UCSD-AML1 (cell line): ENCODE data around the gene TOX2.

Experiments
- DNase-seq: peaks from one replicate; lab custom pipeline; 2025; ENCODE audit not compliant: unreplicated experiment; lab: John Stamatoyannopoulos, UW

TOX2 gene

DNA sequence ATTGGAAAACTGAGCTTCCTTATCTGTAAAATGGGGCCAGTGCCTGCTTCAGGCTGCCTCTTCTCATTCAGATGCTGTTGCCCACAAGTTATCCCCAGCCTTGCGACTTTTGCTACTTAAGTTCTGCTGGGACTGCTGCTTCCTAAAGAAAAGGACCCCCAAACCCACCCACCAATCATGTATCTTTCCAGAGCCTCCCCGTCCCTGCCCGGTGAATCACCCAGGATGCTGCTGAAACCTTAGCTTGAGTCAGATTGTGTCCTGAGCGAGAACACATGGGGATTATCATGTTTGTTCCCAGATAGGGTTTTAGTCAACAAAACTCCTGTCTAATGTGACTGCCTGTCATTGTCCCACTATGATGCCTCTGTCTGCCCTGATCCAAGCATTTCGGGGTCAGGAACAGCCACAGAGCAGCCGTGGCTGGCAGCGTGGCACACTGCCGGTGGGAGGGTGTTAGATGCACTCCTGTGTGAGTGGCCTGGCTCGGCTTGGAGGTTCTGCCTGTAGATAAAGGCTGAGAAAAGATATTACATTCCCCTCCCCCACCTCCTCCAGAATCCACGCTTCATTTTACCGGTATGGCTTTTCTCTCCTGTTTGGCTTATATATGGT lies 79.9 kb downstream of the TOX2 start:
- DNase-seq: no peak

GRCh38 chr20:43995645-43996044 lies 81.0 kb downstream of the TOX2 start:
- DNase-seq: no peak

DNA sequence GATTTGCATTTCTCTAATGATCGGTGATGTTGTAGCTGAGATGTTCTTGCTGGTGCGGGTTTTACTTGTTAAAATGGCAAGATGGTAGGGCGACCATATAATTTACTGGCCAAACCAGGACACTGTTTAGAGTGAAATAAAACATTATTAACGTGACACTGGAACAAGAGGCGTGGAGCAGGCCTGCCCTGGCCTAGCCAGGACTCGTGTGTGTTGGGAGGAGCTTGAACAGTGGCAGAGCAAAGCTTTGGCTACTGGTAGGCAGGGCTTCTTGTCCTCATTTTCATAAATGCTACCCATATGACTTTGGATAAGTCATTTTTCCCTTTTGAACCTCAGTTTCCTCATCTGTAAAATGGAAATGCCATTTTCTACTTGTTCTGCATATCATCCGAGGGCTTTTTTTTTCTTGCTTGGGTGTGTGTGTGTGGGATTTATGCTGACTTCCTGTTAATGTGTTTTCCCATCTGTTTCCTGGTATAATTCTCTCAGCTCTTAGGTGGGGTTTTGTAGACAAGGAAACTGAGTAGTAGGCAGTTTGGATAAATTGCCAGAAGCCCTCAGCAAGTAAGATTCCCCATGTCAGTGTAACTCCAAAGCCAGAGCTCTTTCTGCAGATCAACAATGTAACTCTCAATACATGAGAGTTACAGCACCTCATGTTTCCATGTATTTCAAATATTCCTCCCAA lies 81.7 kb downstream of the TOX2 start:
- DNase-seq: no peak

GRCh38 chr20:43999848-44000247 lies 85.2 kb downstream of the TOX2 start:
- DNase-seq: no peak

- DNase-seq: no peak
These were observed 87.3 kb downstream of the TOX2 start for GRCh38 chr20:44001667-44002596.

DNA sequence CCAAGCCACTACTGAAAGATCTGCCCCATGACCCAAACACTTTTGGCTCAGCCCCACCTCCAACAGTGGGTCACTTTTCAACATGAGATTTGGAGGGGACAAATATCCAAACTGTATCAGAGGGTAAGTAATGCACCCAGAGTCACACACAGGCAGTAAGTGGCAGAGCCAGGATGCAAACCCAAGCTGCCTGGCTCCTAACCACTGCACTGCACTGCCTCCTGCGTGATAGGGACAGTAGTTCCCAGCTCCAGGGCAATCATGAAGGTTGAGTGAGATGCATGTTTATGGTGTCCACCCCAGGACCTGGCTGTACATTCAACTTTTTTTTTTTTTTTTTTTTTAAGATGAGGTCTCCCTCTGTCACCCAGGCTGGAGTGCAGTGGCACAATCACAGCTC lies 88.2 kb downstream of the TOX2 start:
- DNase-seq: no peak

GRCh38 chr20:44003609-44004008 lies 89.0 kb downstream of the TOX2 start:
- no peak for DNase-seq

DNA sequence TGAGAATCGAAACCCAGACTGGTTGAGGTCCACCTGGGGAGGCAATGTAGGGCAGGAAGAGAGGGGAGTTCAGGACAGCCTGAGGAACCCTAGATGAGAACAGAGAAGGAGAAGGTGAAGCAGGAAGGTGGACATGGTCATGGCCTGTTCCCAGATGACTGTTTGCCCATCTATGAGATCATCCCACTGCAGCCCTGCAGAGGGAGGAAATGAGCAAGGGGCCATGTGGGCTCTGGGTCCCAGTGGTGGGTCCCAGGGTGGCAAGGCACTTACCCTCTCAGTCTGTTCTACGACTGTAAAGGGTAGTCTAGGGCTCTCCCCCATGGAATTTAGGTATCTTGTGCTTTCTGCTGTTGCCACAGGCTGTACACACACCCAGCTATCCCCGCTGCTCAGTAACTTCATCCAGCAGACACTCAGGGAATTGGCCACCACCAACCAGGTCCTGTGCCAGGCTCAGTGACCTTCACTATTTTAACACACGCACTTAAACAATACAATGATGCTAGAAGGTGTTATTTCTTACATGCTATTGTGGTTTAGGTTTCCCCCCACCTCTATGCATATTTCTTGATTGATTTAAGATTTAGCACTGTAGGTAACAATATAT lies 89.8 kb downstream of the TOX2 start:
- DNase-seq: no peak

- no peak for DNase-seq
These were observed 91.0 kb downstream of the TOX2 start for GRCh38 chr20:44005661-44006060.

GRCh38 chr20:44006126-44006525 lies 91.5 kb downstream of the TOX2 start:
- DNase-seq: no peak

DNA sequence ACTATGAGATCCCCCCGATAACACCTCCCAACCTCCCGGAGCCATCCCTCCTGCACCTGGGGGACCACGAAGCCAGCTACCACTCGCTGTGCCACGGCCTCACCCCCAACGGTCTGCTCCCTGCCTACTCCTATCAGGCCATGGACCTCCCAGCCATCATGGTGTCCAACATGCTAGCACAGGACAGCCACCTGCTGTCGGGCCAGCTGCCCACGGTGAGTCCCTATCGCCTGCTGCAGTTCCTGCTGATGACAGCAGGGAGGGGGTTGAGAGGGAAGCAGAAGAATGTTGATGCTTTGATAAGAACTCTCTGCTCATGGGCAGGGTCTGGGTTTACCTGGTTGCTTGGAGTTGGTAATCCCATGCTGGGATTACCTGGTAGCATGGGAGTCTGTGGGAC lies 91.9 kb downstream of the TOX2 start:
- no peak for DNase-seq

GRCh38 chr20:44008806-44009678 lies 94.4 kb downstream of the TOX2 start:
- no peak for DNase-seq

DNA sequence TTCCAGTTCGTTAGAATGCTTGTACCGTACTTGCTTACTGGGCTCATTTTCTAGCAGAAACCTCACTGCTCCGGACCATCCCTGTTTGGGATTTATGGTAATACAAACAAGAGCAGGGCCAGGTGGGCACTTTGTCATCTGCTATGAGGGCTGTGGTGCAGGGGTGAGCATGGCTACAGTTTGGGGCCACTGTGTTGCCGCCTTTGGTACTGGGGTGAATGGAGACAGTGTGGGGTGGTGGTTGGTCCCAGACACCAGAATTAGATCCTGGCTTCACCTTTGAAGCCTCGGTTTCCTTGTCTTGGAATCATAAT lies 95.0 kb downstream of the TOX2 start:
- DNase-seq: no peak

DNA sequence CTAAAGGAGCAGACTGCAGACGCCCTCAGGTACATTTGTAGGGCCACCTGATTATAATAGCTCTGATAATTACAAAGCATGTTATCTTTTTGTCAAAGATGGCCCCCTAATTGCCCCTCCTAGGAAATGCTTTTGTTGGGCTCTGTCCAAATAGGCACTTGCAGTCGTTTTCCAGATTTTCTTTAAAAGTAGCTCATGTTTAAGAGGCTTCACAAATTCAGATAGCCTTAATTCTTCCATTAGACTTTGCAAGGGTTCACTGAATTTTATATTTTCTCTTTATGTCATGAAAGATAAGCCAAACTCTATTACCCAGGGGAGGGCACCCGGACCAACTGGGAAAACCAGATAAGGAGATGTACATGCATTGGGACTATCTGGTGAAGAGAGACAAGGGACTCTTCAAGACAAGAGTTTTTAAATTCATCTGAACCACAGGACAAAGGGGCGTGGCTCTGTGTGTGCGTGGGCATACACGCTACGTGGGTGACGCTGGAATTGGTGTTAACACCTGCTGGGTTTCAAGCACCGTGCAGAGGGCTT lies 95.6 kb downstream of the TOX2 start:
- DNase-seq: no peak

DNA sequence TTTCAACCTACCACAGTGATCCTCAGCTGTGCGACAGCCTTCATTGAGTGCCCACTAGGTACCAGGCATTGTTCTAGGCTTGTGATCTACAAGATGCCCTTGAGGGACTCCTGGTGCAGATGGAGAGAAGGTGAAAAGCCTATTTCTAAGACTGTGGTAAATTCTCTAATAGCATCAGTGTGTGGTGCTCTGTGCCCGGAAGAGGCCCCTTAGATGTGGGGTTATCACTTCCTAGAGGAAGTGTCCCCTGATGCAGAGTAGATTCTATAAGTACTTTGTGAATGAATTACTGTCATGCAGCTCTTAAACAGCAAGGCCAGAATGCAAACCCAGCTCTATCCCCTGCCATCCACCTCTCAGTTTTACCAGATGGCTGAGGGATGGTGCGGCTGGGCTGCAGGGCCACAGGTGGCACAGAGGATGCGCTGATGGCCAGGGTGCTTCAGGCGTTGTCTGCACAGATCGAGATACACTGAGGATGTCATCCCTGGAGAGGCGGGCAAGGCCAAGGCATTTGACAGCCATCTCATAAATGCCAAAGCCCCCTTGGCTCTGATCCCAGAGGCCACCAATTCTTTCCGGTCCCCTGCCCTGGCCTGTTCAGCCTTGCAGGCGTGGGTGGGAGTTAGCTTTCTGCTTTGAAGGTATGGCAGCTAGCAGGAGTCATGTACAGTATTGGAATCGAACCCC lies 96.7 kb downstream of the TOX2 start:
- no peak for DNase-seq

- DNase-seq: no peak
These were observed 98.0 kb downstream of the TOX2 start for GRCh38 chr20:44012466-44013226.

- no peak for DNase-seq
These were observed 100.4 kb downstream of the TOX2 start for GRCh38 chr20:44014807-44015732.

- no peak for DNase-seq
These were observed 101.1 kb downstream of the TOX2 start for GRCh38 chr20:44015733-44016103.
